ENCODE data around the gene ARHGEF40. TPM values are rescaled to one million over a fixed set of nuclear protein-coding genes. Genes with fewer than 3 reads are reported as not detected.

ARHGEF40 gene
- total RNA-seq, 1 experiment from 2014 or later: 71.4 TPM

GRCh38 chr14:21105095-21105494, 35.0 kb downstream of the ARHGEF40 start:
- Histone ChIP-seq H3K23me2 (ENCODE audit: insufficient read length, low read depth, low read length, poor library complexity, severe bottlenecking) (peaks cover 18% of the 10 kb centered on the region), H2BK12ac (ENCODE audit: insufficient read length, low read depth, low read length) (no peak overlapping the region), H3K9ac (ENCODE audit: extremely low read depth, insufficient read length, low read length) (no peak overlapping the region), H2BK5ac (ENCODE audit: insufficient read length, low read length) (no peak overlapping the region), H2BK20ac (ENCODE audit: low read depth, low read length, poor library complexity, severe bottlenecking) (no peak overlapping the region), H2BK15ac (ENCODE audit: low read depth, low read length) (no peak overlapping the region), H4K20me1 (ENCODE audit: control insufficient read depth, insufficient read depth, insufficient read length) (peaks cover 3% of the 10 kb centered on the region), H3K79me2 (ENCODE audit: insufficient read depth, low read length) (no peaks in the 10 kb centered on the region; the same call in 1 of the 2 replicates), H3K18ac (ENCODE audit: insufficient read length, low read depth, low read length) (no peak overlapping the region), H4K8ac (replicated peaks; ENCODE audit: insufficient read length, low read depth, low read length) (no peak overlapping the region), H3K14ac (ENCODE audit: insufficient read depth, low read length) (no peak overlapping the region), H4K91ac (ENCODE audit: insufficient read length, low read depth, low read length) (no peak overlapping the region), H3K9me3 (ENCODE audit: control insufficient read depth, low read depth, low read length) (no peaks in the 10 kb centered on the region), H3K23ac (ENCODE audit: insufficient read length, low read depth, low read length) (no peak overlapping the region), H3K4me2 (ENCODE audit: insufficient read depth, insufficient read length, low read length) (no peak overlapping the region), H3T11ph (ENCODE audit: low read length) (no peak overlapping the region), H3K27ac (ENCODE audit: insufficient read length, low read depth, low read length) (no peak overlapping the region), H2AK5ac (ENCODE audit: insufficient read length, low read length) (no peak overlapping the region), H3K27me3 (ENCODE audit: insufficient read depth, low read length) (no peaks in the 10 kb centered on the region), H3K4me1 (ENCODE audit: insufficient read depth, low read length) (peaks cover 14% of the 10 kb centered on the region; the same call in 1 of the 2 replicates), H3K4ac (ENCODE audit: low read depth, low read length) (no peak overlapping the region), H4K5ac (ENCODE audit: insufficient read length, low read depth, low read length) (no peak overlapping the region), H3K56ac (ENCODE audit: insufficient read length, low read depth, low read length) (no peak overlapping the region), H3K79me1 (ENCODE audit: insufficient read depth, low read depth, low read length, poor library complexity, severe bottlenecking) (no peaks in the 10 kb centered on the region), H2BK120ac (ENCODE audit: low read depth, low read length, poor library complexity, severe bottlenecking) (no peak overlapping the region), H2AFZ (ENCODE audit: low read length) (no peak overlapping the region)
- no peaks in the 10 kb centered on the region; the same call in 1 of the 2 replicates for H3K27me3 Mint-ChIP-seq (ENCODE audit: low read depth)
- TF ChIP-seq, protein P1, sequence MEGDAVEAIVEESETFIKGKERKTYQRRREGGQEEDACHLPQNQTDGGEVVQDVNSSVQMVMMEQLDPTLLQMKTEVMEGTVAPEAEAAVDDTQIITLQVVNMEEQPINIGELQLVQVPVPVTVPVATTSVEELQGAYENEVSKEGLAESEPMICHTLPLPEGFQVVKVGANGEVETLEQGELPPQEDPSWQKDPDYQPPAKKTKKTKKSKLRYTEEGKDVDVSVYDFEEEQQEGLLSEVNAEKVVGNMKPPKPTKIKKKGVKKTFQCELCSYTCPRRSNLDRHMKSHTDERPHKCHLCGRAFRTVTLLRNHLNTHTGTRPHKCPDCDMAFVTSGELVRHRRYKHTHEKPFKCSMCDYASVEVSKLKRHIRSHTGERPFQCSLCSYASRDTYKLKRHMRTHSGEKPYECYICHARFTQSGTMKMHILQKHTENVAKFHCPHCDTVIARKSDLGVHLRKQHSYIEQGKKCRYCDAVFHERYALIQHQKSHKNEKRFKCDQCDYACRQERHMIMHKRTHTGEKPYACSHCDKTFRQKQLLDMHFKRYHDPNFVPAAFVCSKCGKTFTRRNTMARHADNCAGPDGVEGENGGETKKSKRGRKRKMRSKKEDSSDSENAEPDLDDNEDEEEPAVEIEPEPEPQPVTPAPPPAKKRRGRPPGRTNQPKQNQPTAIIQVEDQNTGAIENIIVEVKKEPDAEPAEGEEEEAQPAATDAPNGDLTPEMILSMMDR (conservative IDR thresholded peaks at IDR 0.05): no peak
- 0 out of 7 replicates have a peak, but pooled peaks cover 0 to 3% (median 0%) of the 10 kb centered on the region in 3 experiments for H3K36me3 Mint-ChIP-seq (ENCODE audit: insufficient read depth in 1 of 3, low read depth in 3 of 3)
- no peak overlapping the region; a peak in 1 of 7 replicates for H3K27ac Mint-ChIP-seq
- H3K4me1 Mint-ChIP-seq: peaks cover 64 to 74% of the 10 kb centered on the region in 2 experiments
- peak overlapping the region; percentile 13 to 83; a peak in 2 of 5 replicates for H3K4me3 Mint-ChIP-seq
- WGBS (ENCODE audit: extremely low coverage, insufficient read length, low lambda C conversion rate): no CpG with 5 or more reads among the region's 8 CpGs
- DNase-seq: no peak
- no peaks in the 10 kb centered on the region for H3K9me3 Mint-ChIP-seq
